ENCODE measurements around the gene CHSY3. TPM values are rescaled to one million over a fixed set of nuclear protein-coding genes. Genes with fewer than 3 reads are reported as not detected.

The CHSY3 gene
- total and polyA plus RNA-seq, 7 experiments from 2014 or later: not detected

- DNase-seq: no peak
- Histone ChIP-seq H3K4me3 (ENCODE audit: low read length) (no peak overlapping the region), H3K36me3 (ENCODE audit: control insufficient read depth in 2 of 3, insufficient read depth in 3 of 3, low read length in 3 of 3) (no peaks in the 10 kb centered on the region), H3K27me3 (ENCODE audit: control insufficient read depth in 2 of 2, insufficient read depth in 2 of 2, low read length in 2 of 2) (no peaks in the 10 kb centered on the region), H3K9me3 (ENCODE audit: control insufficient read depth in 2 of 3, low read length in 3 of 3) (no peaks in the 10 kb centered on the region), H3K27ac (ENCODE audit: low read depth, low read length) (no peak overlapping the region), H3K4me1 (ENCODE audit: control insufficient read depth in 2 of 2, insufficient read depth in 2 of 2, low read length in 2 of 2) (no peaks in the 10 kb centered on the region)
- CTCF ChIA-PET: no interaction called here
- H3K27me3 Mint-ChIP-seq: peaks cover 0 to 6% (median 0%) of the 10 kb centered on the region in 5 donors
- no peaks in the 10 kb centered on the region for H3K9me3 Mint-ChIP-seq
- POLR2A ChIA-PET: no interaction called here
- no peak overlapping the region for H3K4me3 Mint-ChIP-seq
- no peaks in the 10 kb centered on the region for H3K36me3 Mint-ChIP-seq
- H3K27ac Mint-ChIP-seq: no peak overlapping the region
- H3K4me1 Mint-ChIP-seq: no peaks in the 10 kb centered on the region
- intact Hi-C loops (cut with micrococcal nuclease): no loop called here
- no peak for ATAC-seq
Observed at GRCh38 chr5:130068101-130068500, 163.8 kb downstream of the CHSY3 start.

GRCh38 chr5:130068988-130069387, 164.7 kb downstream of the CHSY3 start:
- H3K9me3 Mint-ChIP-seq: no peaks in the 10 kb centered on the region
- H3K4me1 Mint-ChIP-seq: no peaks in the 10 kb centered on the region
- no peaks in the 10 kb centered on the region for H3K36me3 ChIP-seq (ENCODE audit: control insufficient read depth in 2 of 3, insufficient read depth in 3 of 3, low read length in 3 of 3)
- H3K4me3 ChIP-seq (ENCODE audit: low read length): no peak overlapping the region
- H3K27ac Mint-ChIP-seq: no peak overlapping the region
- H3K27me3 Mint-ChIP-seq: peaks cover 0 to 7% (median 5%) of the 10 kb centered on the region in 5 donors
- H3K27me3 ChIP-seq (ENCODE audit: control insufficient read depth in 2 of 2, insufficient read depth in 2 of 2, low read length in 2 of 2): no peaks in the 10 kb centered on the region
- H3K4me1 ChIP-seq (ENCODE audit: control insufficient read depth in 2 of 2, insufficient read depth in 2 of 2, low read length in 2 of 2): no peaks in the 10 kb centered on the region
- ChIA-PET CTCF (no interaction called here), POLR2A (no interaction called here)
- ATAC-seq (no peak), DNase-seq (no peak)
- H3K27ac ChIP-seq (ENCODE audit: low read depth, low read length): no peak overlapping the region
- no peaks in the 10 kb centered on the region for H3K36me3 Mint-ChIP-seq
- no peak overlapping the region for H3K4me3 Mint-ChIP-seq
- intact Hi-C loops (cut with micrococcal nuclease): no loop called here
- no peaks in the 10 kb centered on the region for H3K9me3 ChIP-seq (ENCODE audit: control insufficient read depth in 2 of 3, low read length in 3 of 3)

GRCh38 chr5:130074820-130075219, 170.6 kb downstream of the CHSY3 start:
- Mint-ChIP-seq H3K4me3 (no peak overlapping the region), H3K36me3 (no peaks in the 10 kb centered on the region), H3K9me3 (peaks cover 0 to 1% (median 0%) of the 10 kb centered on the region in 11 donors), H3K27me3 (peaks cover 0 to 24% (median 10%) of the 10 kb centered on the region in 5 donors), H3K4me1 (no peaks in the 10 kb centered on the region), H3K27ac (no peak overlapping the region)
- H3K27me3 ChIP-seq (ENCODE audit: control insufficient read depth in 2 of 2, insufficient read depth in 2 of 2, low read length in 2 of 2): no peaks in the 10 kb centered on the region
- no peaks in the 10 kb centered on the region for H3K36me3 ChIP-seq (ENCODE audit: control insufficient read depth in 2 of 3, insufficient read depth in 3 of 3, low read length in 3 of 3)
- POLR2A ChIA-PET: no interaction called here
- no peak overlapping the region for H3K4me3 ChIP-seq (ENCODE audit: low read length)
- no peaks in the 10 kb centered on the region for H3K4me1 ChIP-seq (ENCODE audit: control insufficient read depth in 2 of 2, insufficient read depth in 2 of 2, low read length in 2 of 2)
- DNase-seq (no peak), ATAC-seq (no peak)
- no peak overlapping the region for H3K27ac ChIP-seq (ENCODE audit: low read depth, low read length)
- CTCF ChIA-PET: no interaction called here
- intact Hi-C loops (cut with micrococcal nuclease): no loop called here
- no peaks in the 10 kb centered on the region for H3K9me3 ChIP-seq (ENCODE audit: control insufficient read depth in 2 of 3, low read length in 3 of 3)

- no peaks in the 10 kb centered on the region for H3K36me3 ChIP-seq (ENCODE audit: control insufficient read depth in 2 of 3, insufficient read depth in 3 of 3, low read length in 3 of 3)
- Mint-ChIP-seq H3K4me1 (no peaks in the 10 kb centered on the region), H3K9me3 (peaks cover 0 to 1% (median 0%) of the 10 kb centered on the region in 11 donors), H3K36me3 (no peaks in the 10 kb centered on the region), H3K4me3 (no peak overlapping the region), H3K27ac (no peak overlapping the region), H3K27me3 (peaks cover 0 to 24% (median 10%) of the 10 kb centered on the region in 5 donors)
- no peak overlapping the region for H3K4me3 ChIP-seq (ENCODE audit: low read length)
- no peaks in the 10 kb centered on the region for H3K9me3 ChIP-seq (ENCODE audit: control insufficient read depth in 2 of 3, low read length in 3 of 3)
- intact Hi-C loops (cut with micrococcal nuclease): no loop called here
- CTCF ChIA-PET: no interaction called here
- H3K4me1 ChIP-seq (ENCODE audit: control insufficient read depth in 2 of 2, insufficient read depth in 2 of 2, low read length in 2 of 2): no peaks in the 10 kb centered on the region
- POLR2A ChIA-PET: no interaction called here
- no peaks in the 10 kb centered on the region for H3K27me3 ChIP-seq (ENCODE audit: control insufficient read depth in 2 of 2, insufficient read depth in 2 of 2, low read length in 2 of 2)
- DNase-seq: no peak
- no peak overlapping the region for H3K27ac ChIP-seq (ENCODE audit: low read depth, low read length)
- ATAC-seq: no peak
Observed at GRCh38 chr5:130077007-130077406, 172.7 kb downstream of the CHSY3 start.

- intact Hi-C loops (cut with micrococcal nuclease): no loop called here
- ChIA-PET CTCF (no interaction called here), POLR2A (no interaction called here)
- peaks cover 0 to 26% (median 12%) of the 10 kb centered on the region in 5 donors for H3K27me3 Mint-ChIP-seq
- ATAC-seq (no peak), DNase-seq (no peak)
- H3K4me3 ChIP-seq (ENCODE audit: low read length): no peak overlapping the region
- H3K9me3 ChIP-seq (ENCODE audit: control insufficient read depth in 2 of 3, low read length in 3 of 3): no peaks in the 10 kb centered on the region
- H3K27ac Mint-ChIP-seq: no peak overlapping the region
- peaks cover 0 to 1% (median 0%) of the 10 kb centered on the region in 11 donors for H3K9me3 Mint-ChIP-seq
- H3K36me3 Mint-ChIP-seq: no peaks in the 10 kb centered on the region
- H3K4me1 ChIP-seq (ENCODE audit: control insufficient read depth in 2 of 2, insufficient read depth in 2 of 2, low read length in 2 of 2): no peaks in the 10 kb centered on the region
- H3K4me1 Mint-ChIP-seq: no peaks in the 10 kb centered on the region
- no peaks in the 10 kb centered on the region for H3K36me3 ChIP-seq (ENCODE audit: control insufficient read depth in 2 of 3, insufficient read depth in 3 of 3, low read length in 3 of 3)
- no peaks in the 10 kb centered on the region for H3K27me3 ChIP-seq (ENCODE audit: control insufficient read depth in 2 of 2, insufficient read depth in 2 of 2, low read length in 2 of 2)
- H3K27ac ChIP-seq (ENCODE audit: low read depth, low read length): no peak overlapping the region
- H3K4me3 Mint-ChIP-seq: no peak overlapping the region
Observed at GRCh38 chr5:130078661-130079060, 174.4 kb downstream of the CHSY3 start.

GRCh38 chr5:130090569-130091270, 186.5 kb downstream of the CHSY3 start:
- Mint-ChIP-seq H3K4me3 (no peak overlapping the region), H3K27ac (peak overlapping the region in 1 of 9 donors; percentile 41), H3K27me3 (peaks cover 0 to 11% (median 3%) of the 10 kb centered on the region in 5 donors), H3K9me3 (peaks cover 0 to 13% (median 4%) of the 10 kb centered on the region in 11 donors), H3K4me1 (no peaks in the 10 kb centered on the region), H3K36me3 (no peaks in the 10 kb centered on the region)
- Histone ChIP-seq H3K4me1 (ENCODE audit: control insufficient read depth in 2 of 2, insufficient read depth in 2 of 2, low read length in 2 of 2) (no peaks in the 10 kb centered on the region), H3K27me3 (ENCODE audit: control insufficient read depth in 2 of 2, insufficient read depth in 2 of 2, low read length in 2 of 2) (no peaks in the 10 kb centered on the region), H3K9me3 (ENCODE audit: control insufficient read depth in 2 of 3, low read length in 3 of 3) (no peaks in the 10 kb centered on the region), H3K27ac (ENCODE audit: low read depth, low read length) (no peak overlapping the region), H3K4me3 (ENCODE audit: low read length) (no peak overlapping the region), H3K36me3 (ENCODE audit: control insufficient read depth in 2 of 3, insufficient read depth in 3 of 3, low read length in 3 of 3) (no peaks in the 10 kb centered on the region)
- no peak for DNase-seq
- CTCF ChIA-PET: no interaction called here
- no peak for ATAC-seq
- POLR2A ChIA-PET: no interaction called here
- intact Hi-C loops (cut with micrococcal nuclease): no loop called here

- no peak overlapping the region for H3K27ac Mint-ChIP-seq
- intact Hi-C loops (cut with micrococcal nuclease): no loop called here
- H3K27me3 Mint-ChIP-seq: peaks cover 0 to 16% (median 5%) of the 10 kb centered on the region in 5 donors
- peaks cover 0 to 13% (median 4%) of the 10 kb centered on the region in 11 donors for H3K9me3 Mint-ChIP-seq
- H3K4me3 Mint-ChIP-seq: no peak overlapping the region
- no peaks in the 10 kb centered on the region for H3K36me3 Mint-ChIP-seq
- no peak for ATAC-seq
- no peaks in the 10 kb centered on the region for H3K4me1 Mint-ChIP-seq
- DNase-seq: no peak
- H3K27ac ChIP-seq (ENCODE audit: low read depth, low read length): no peak overlapping the region
- POLR2A ChIA-PET: no interaction called here
- H3K4me1 ChIP-seq (ENCODE audit: control insufficient read depth in 2 of 2, insufficient read depth in 2 of 2, low read length in 2 of 2): no peaks in the 10 kb centered on the region
- CTCF ChIA-PET: no interaction called here
- H3K27me3 ChIP-seq (ENCODE audit: control insufficient read depth in 2 of 2, insufficient read depth in 2 of 2, low read length in 2 of 2): no peaks in the 10 kb centered on the region
- no peak overlapping the region for H3K4me3 ChIP-seq (ENCODE audit: low read length)
- H3K9me3 ChIP-seq (ENCODE audit: control insufficient read depth in 2 of 3, low read length in 3 of 3): no peaks in the 10 kb centered on the region
- H3K36me3 ChIP-seq (ENCODE audit: control insufficient read depth in 2 of 3, insufficient read depth in 3 of 3, low read length in 3 of 3): no peaks in the 10 kb centered on the region
Observed at GRCh38 chr5:130092991-130093390, 188.7 kb downstream of the CHSY3 start.

Data from naive thymus-derived CD4-positive, alpha-beta T cell (primary cell).